ENCODE results near the gene ZNF382. TPM values are rescaled to one million over a fixed set of nuclear protein-coding genes. Genes with fewer than 3 reads are reported as not detected.

ZNF382 gene
- total RNA-seq: 10 to 100 TPM; 11.1 to 13.5 TPM

DNA sequence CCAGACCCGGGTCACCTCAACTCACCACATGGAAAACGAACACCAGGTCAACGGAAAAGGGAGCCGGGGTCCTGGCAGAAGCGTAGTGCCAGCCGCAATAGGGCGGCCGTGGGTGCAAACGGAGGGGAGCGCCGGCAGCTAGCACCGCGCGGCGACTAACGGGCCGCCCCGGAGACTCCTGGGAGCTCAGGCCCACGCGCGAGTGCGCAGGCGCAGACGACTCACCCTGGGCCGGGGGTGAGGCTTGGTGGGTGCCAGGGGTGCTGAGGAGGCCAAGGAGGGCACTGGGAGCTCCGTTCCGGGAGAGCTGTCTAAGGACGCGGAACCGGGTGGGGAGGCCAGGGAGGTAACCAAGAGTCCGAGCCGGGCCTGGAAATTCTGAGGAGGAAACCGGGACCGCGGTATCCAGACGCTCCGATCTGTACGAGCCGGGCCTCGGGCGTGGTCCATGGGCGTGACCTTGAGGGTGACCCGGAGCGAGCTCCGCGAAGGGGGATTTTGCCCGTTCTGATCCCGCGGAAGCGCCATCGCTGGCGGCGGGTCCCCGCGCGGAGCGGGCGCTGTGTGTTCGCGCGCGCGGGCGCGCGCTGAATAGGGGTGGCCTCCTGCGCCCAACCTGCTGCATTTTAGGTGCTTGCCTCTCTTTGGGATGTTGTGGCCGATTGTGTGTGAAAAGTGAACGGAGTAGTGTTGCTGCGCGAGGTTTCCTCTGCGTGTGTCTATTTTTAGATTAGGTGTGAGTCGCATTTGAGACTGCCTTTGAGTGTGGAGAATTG is at the start of gene ZNF382:
Gene ZNF382 (plus strand): TSS at position 213 of the 776 bp plus-strand sequence. CDS start 4,602 bp downstream, outside the sequence.

DNA sequence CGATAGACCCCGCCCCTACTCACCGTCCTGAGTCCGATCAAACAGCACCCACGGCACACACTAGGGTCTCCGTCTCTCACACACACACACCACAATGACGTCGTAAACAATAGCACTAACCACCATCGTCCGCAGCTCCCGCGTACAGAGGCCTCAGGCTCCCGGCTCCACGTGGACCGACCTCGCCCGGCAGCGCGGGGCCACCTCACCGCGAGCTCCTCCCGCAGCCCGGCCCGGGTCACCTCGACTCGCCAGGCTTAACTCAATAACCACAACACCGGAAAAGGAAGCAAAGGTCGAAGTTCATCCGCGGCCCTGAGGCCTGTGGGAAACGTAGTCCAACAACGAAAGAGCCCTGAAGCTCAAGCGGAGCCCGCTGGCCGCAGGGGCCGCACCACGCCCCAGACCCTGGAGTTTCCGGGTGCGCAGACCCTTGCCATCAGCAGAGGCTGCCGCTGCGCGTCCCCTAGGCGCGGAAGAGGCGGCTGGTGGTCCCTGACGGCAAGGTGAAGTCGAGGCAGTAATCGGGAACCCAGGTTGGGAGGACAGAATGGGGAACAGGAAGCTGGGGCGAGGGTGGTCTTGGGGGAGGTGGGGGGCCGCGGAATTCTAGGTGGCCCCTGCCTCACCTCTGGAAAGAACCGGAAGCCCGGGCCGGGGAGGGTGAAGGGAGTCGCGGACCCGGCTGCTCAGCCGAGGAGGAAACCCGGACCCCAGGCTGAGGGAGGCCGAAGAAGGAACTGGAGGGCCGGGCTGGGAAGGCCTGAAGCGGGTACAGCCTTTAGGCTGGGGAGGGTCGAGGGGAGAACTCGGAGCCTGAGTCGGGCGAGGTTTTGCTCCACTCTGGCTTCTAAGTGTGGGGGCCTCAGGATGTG is 31.9 kb upstream of the ZNF382 start, which contains the start of gene ZNF529:
Gene ZNF529 (minus strand): TSS at position 273 of the 875 bp plus-strand sequence. CDS start 946 bp downstream, outside the sequence.

Other genes starting within 250 kb of the ZNF382 start
- gene ZFP14, start 226.1 kb upstream of the ZNF382 start, total RNA-seq: 1 to 10 TPM; 6.6 to 7.6 TPM
- gene ZFP82, start 186.7 kb upstream of the ZNF382 start, total RNA-seq: 1 to 10 TPM; 4.2 to 4.3 TPM
- gene ZNF566, start 115.8 kb upstream of the ZNF382 start, total RNA-seq: 10 to 100 TPM; 10.5 to 11.2 TPM
- 1 to 10 TPM; 9.7 to 10.0 TPM for gene ZNF260, start 77.0 kb upstream of the ZNF382 start, total RNA-seq
- gene ZNF529, start 32.0 kb upstream of the ZNF382 start, total RNA-seq: 10 to 100 TPM; 17.6 to 20.6 TPM
- 10 to 100 TPM in 1 of 2 experiments, 1 to 10 TPM in 1; 9.3 to 11.6 TPM for gene ZNF461, start 61.5 kb downstream of the ZNF382 start, total RNA-seq
- gene ZNF567, start 82.3 kb downstream of the ZNF382 start, total RNA-seq: 10 to 100 TPM; 10.9 to 11.1 TPM
- gene ZNF850, start 167.5 kb downstream of the ZNF382 start, total RNA-seq: 1 to 10 TPM; 7.9 to 9.6 TPM
- gene ZNF790, start 233.1 kb downstream of the ZNF382 start, total RNA-seq: 10 to 100 TPM; 10.4 to 10.7 TPM
- 1 to 10 TPM; 7.2 to 8.0 TPM for gene ZNF345, start 245.6 kb downstream of the ZNF382 start, total RNA-seq